Panc1 (cell line): ENCODE measurements around the gene TMEM52. TPM values are rescaled to one million over a fixed set of nuclear protein-coding genes. Genes with fewer than 3 reads are reported as not detected.

ENCODE experiments used
- ATAC-seq: fragments of 200-7000 bp; cut with Tn5 transposase; 2 replicates; pipeline ENCODE4 v1.9.1; 2020; ENCODE audit warnings: mild to moderate bottlenecking, moderate library complexity
- BruUV-seq: library from RNA; stranded (reverse); fragments of 400-500 nt; replicated peaks from 2 replicates; lab custom pipeline; 2021; lab: Mats Ljungman, UMichigan
- CTCF ChIA-PET: fragments of 300-600 bp; sonication (Branson Sonifier 250); formaldehyde crosslinking; loops from one replicate; lab custom pipeline; 2022; ENCODE audit warnings: antibody characterized with exemption; lab: Charles Lee
- POLR2A ChIA-PET: fragments of 300-600 bp; sonication (Branson Sonifier 250); formaldehyde crosslinking; loops from one replicate; lab custom pipeline; 2022; ENCODE audit warnings: antibody characterized with exemption; lab: Charles Lee
- DNase-seq: peaks from one replicate; pipeline ENCODE4 v3.0.0-alpha.2; 2010; ENCODE audit warnings: low read depth, low spot score
- H3K27ac ChIP-seq: 2 replicates; pipeline ENCODE4 v1.5.1; 2011; ENCODE audit warnings: mild to moderate bottlenecking, low read length, inconsistent platforms
- H3K27me3 ChIP-seq: fragments of 200-500 bp; sonication (Bioruptor generic); 2 replicates; pipeline ENCODE4 v1.6.0; 2014; ENCODE audit warnings: low read length, inconsistent platforms; ENCODE audit not compliant: control insufficient read depth, insufficient read depth
- H3K36me3 ChIP-seq: fragments of 200-500 bp; sonication (Bioruptor generic); 2 replicates; pipeline ENCODE4 v1.5.1; 2014; ENCODE audit warnings: inconsistent platforms, mild to moderate bottlenecking, low read length, moderate library complexity; ENCODE audit not compliant: control insufficient read depth, insufficient read depth
- H3K4me1 ChIP-seq: 2 replicates; pipeline ENCODE4 v1.5.1; 2011; ENCODE audit warnings: inconsistent platforms, mild to moderate bottlenecking, low read length, moderate library complexity; ENCODE audit not compliant: control insufficient read depth, insufficient read depth
- H3K4me3 ChIP-seq, 2 experiments: 2 replicates each; pipeline ENCODE4 v1.5.1; 2011 to 2012; ENCODE audit warnings: low read depth in 2 of 2, low read length in 2 of 2, mild to moderate bottlenecking in 2 of 2, inconsistent platforms in 1 of 2, moderate library complexity in 1 of 2
- H3K9me3 ChIP-seq: fragments of 200-500 bp; sonication (Bioruptor generic); 2 replicates; pipeline ENCODE4 v1.5.1; 2014; ENCODE audit warnings: low read depth, mild to moderate bottlenecking, inconsistent platforms, low read length, moderate library complexity; ENCODE audit not compliant: control insufficient read depth, insufficient read depth
- POLR2AphosphoS5 ChIP-seq: IDR thresholded peaks from 2 replicates; pipeline ENCODE4 v1.6.1; 2012; ENCODE audit warnings: mild to moderate bottlenecking, low read depth, low read length, moderate library complexity
- SIN3A ChIP-seq: IDR thresholded peaks from 2 replicates; pipeline ENCODE4 v1.6.1; 2012; ENCODE audit warnings: low read depth, mild to moderate bottlenecking, low read length, moderate library complexity, borderline replicate concordance; ENCODE audit not compliant: insufficient read depth
- TCF7L2 ChIP-seq: IDR thresholded peaks from 2 replicates; pipeline ENCODE4 v1.6.1; 2011; ENCODE audit warnings: mild to moderate bottlenecking, low read depth, low read length, inconsistent platforms
- in situ Hi-C: cut with HindIII; loops from 2 replicates; pipeline ENCODE4 v1.10.0; 2016; ENCODE audit warnings: low sequenced_read_pairs, low pct_unique_long_range_greater_than_20kb
- intact Hi-C: fragments of 100-400 bp; cut with micrococcal nuclease; formaldehyde crosslinking; loops from one replicate; pipeline ENCODE4 v1.10.0; 2022; ENCODE audit not compliant: unreplicated experiment
- total RNA-seq: library from RNA; stranded (reverse); gene quantifications from one replicate; pipeline ENCODE4 v1.2.1, GENCODE V29; 2021; ENCODE audit not compliant: unreplicated experiment
- TF ChIP-seq, protein P1 (sequence below), 2 experiments: IDR thresholded peaks; 2 replicates each; pipeline ENCODE4 v1.6.1; 2011 to 2012; ENCODE audit warnings: low read depth in 2 of 2, control low read depth in 1 of 2, low read length in 1 of 2, mild to moderate bottlenecking in 1 of 2, moderate library complexity in 1 of 2; ENCODE audit not compliant: insufficient read depth in 1 of 2
- TF ChIP-seq, protein P2 (sequence below): fragments of 450-650 bp; IDR thresholded peaks from 2 replicates; pipeline ENCODE4 v1.5.1; 2017; ENCODE audit warnings: mild to moderate bottlenecking

The TMEM52 gene
- total RNA-seq, 1 experiment from 2014 or later: 2.5 TPM

DNA sequence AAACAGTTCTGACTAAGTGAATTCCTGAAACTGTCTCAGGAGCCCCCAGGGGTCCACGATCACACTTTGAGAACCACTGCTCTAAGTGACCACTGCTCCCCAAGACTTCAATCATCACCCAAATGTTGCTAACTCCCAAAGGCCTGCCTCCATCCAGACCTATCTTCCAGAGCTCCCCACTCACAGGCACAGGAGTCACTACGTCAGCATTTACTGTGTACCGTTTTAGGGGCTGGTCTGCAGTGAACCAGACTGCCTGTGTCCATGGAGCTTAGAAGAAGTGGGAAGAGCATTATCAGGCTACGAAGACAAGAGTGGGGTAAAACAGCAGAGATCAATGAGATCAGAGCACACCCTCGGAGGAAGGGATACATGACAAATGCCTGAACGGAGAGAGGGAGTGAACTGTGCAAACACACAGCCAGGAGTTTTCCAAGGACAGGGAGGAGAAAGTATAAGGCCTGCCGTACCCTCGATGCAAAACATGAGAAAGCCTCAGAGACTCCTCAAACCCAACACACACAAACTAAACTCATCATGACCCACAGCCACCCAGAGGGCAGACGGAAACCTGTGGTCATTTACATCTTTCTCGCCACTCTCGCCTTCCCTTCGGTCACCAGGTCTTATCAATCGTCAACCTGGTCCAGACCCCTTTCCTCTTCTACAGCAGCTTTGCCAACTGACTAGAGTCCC is 38.3 kb downstream of the TMEM52 start:
- no peaks in the 10 kb centered on the region for H3K36me3 ChIP-seq
- TF ChIP-seq, protein P1, sequence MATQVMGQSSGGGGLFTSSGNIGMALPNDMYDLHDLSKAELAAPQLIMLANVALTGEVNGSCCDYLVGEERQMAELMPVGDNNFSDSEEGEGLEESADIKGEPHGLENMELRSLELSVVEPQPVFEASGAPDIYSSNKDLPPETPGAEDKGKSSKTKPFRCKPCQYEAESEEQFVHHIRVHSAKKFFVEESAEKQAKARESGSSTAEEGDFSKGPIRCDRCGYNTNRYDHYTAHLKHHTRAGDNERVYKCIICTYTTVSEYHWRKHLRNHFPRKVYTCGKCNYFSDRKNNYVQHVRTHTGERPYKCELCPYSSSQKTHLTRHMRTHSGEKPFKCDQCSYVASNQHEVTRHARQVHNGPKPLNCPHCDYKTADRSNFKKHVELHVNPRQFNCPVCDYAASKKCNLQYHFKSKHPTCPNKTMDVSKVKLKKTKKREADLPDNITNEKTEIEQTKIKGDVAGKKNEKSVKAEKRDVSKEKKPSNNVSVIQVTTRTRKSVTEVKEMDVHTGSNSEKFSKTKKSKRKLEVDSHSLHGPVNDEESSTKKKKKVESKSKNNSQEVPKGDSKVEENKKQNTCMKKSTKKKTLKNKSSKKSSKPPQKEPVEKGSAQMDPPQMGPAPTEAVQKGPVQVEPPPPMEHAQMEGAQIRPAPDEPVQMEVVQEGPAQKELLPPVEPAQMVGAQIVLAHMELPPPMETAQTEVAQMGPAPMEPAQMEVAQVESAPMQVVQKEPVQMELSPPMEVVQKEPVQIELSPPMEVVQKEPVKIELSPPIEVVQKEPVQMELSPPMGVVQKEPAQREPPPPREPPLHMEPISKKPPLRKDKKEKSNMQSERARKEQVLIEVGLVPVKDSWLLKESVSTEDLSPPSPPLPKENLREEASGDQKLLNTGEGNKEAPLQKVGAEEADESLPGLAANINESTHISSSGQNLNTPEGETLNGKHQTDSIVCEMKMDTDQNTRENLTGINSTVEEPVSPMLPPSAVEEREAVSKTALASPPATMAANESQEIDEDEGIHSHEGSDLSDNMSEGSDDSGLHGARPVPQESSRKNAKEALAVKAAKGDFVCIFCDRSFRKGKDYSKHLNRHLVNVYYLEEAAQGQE (IDR thresholded peaks at IDR 0.05; ENCODE audit: insufficient read depth in 1 of 2, low read depth in 2 of 2, low read length in 1 of 2): no peak
- TF ChIP-seq POLR2AphosphoS5 (no peak; the same call in 1 of the 2 replicates), SIN3A (no peak), TCF7L2 (no peak)
- TF ChIP-seq, protein P2, sequence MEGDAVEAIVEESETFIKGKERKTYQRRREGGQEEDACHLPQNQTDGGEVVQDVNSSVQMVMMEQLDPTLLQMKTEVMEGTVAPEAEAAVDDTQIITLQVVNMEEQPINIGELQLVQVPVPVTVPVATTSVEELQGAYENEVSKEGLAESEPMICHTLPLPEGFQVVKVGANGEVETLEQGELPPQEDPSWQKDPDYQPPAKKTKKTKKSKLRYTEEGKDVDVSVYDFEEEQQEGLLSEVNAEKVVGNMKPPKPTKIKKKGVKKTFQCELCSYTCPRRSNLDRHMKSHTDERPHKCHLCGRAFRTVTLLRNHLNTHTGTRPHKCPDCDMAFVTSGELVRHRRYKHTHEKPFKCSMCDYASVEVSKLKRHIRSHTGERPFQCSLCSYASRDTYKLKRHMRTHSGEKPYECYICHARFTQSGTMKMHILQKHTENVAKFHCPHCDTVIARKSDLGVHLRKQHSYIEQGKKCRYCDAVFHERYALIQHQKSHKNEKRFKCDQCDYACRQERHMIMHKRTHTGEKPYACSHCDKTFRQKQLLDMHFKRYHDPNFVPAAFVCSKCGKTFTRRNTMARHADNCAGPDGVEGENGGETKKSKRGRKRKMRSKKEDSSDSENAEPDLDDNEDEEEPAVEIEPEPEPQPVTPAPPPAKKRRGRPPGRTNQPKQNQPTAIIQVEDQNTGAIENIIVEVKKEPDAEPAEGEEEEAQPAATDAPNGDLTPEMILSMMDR: no peak
- no peaks in the 10 kb centered on the region for H3K9me3 ChIP-seq
- no peak overlapping the region for H3K27ac ChIP-seq
- CTCF ChIA-PET: no interaction called here
- intact Hi-C loops (no loop called here), in situ Hi-C loops (no loop called here)
- DNase-seq (no peak), ATAC-seq (peak; percentile 13; the same call in 1 of the 2 replicates)
- H3K4me3 ChIP-seq: no peak overlapping the region
- no peaks in the 10 kb centered on the region for H3K27me3 ChIP-seq
- POLR2A ChIA-PET: no interaction called here
- TSS peak; percentile 52 for BruUV-seq
- peaks cover 14% of the 10 kb centered on the region for H3K4me1 ChIP-seq

DNA sequence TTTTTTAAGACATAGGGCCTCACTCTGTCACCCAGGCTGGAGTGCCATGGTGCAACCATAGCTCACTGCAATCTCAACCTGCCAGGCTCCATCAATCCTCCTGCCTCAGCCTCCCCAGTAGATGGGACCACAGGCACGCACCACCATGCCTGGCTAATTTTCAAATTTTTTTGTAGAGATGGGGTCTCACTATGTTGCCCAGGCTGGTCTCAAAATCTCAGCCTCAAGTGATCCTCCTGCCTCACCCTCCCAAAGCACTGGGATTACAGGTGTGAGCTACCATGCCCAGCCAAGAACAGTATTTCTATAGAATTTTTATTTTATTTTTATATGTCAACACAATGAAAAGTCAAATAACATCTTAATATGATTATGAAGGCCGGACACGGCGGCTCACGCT is 39.1 kb downstream of the TMEM52 start:
- H3K9me3 ChIP-seq: no peaks in the 10 kb centered on the region
- POLR2A ChIA-PET: interaction anchor here (0.6 kb wide), 1 partner anchor 239 kb away, joined by 3 read pairs; no protein-coding TSS in a partner anchor
- CTCF ChIA-PET: no interaction called here
- no peak overlapping the region for H3K4me3 ChIP-seq
- no TSS peak for BruUV-seq
- peaks cover 14% of the 10 kb centered on the region for H3K4me1 ChIP-seq
- no peaks in the 10 kb centered on the region for H3K27me3 ChIP-seq
- H3K36me3 ChIP-seq: no peaks in the 10 kb centered on the region
- TF ChIP-seq, protein P1 (IDR thresholded peaks at IDR 0.05; ENCODE audit: insufficient read depth in 1 of 2, low read depth in 2 of 2, low read length in 1 of 2): no peak
- TF ChIP-seq, protein P2: no peak
- no peak for TF ChIP-seq TCF7L2
- in situ Hi-C loops: no loop called here
- no peak for ATAC-seq
- no peak for DNase-seq
- H3K27ac ChIP-seq: no peak overlapping the region
- intact Hi-C loops: no loop called here
